OCI-LY1 (cell line): ENCODE measurements around the gene CSN1S1.

ENCODE experiments used
- H2AFZ ChIP-seq: fragments of 200-600 bp; sonication (generic), shearing (Covaris generic); 2 replicates; pipeline ENCODE4 v1.6.0; 2014; ENCODE audit warnings: antibody characterized with exemption, mild to moderate bottlenecking, low read length
- H3F3A ChIP-seq: fragments of 200-600 bp; sonication (generic), shearing (Covaris generic); 2 replicates; pipeline ENCODE4 v1.6.0; 2014; ENCODE audit warnings: mild to moderate bottlenecking, antibody characterized with exemption, low read length, moderate library complexity; ENCODE audit not compliant: insufficient read depth
- H3K27ac ChIP-seq: fragments of 200-600 bp; sonication (generic); 2 replicates; pipeline ENCODE4 v1.5.1; 2014; ENCODE audit warnings: low read length, mixed run types, mild to moderate bottlenecking, low read depth; ENCODE audit not compliant: poor library complexity, severe bottlenecking
- H3K27me3 ChIP-seq: fragments of 200-600 bp; sonication (generic); 2 replicates; pipeline ENCODE4 v1.6.0; 2014; ENCODE audit warnings: antibody characterized with exemption, mild to moderate bottlenecking, low read length, moderate library complexity; ENCODE audit not compliant: insufficient read depth
- H3K36me3 ChIP-seq: fragments of 200-600 bp; sonication (generic); 2 replicates; pipeline ENCODE4 v1.6.1; 2014; ENCODE audit warnings: mild to moderate bottlenecking, antibody characterized with exemption, low read length, moderate library complexity, mixed read lengths; ENCODE audit not compliant: insufficient read depth
- H3K4me1 ChIP-seq: fragments of 200-600 bp; sonication (generic); 2 replicates; pipeline ENCODE4 v1.5.1; 2014; ENCODE audit warnings: mild to moderate bottlenecking, low read length, moderate library complexity; ENCODE audit not compliant: insufficient read depth, severe bottlenecking
- H3K4me2 ChIP-seq: fragments of 200-600 bp; sonication (generic), shearing (Covaris generic); 2 replicates; pipeline ENCODE4 v1.6.1; 2014; ENCODE audit warnings: low read length
- H3K4me3 ChIP-seq: fragments of 200-600 bp; sonication (generic); 2 replicates; pipeline ENCODE4 v1.5.1; 2014; ENCODE audit warnings: low read length, low read depth, mild to moderate bottlenecking, mixed read lengths; ENCODE audit not compliant: poor library complexity, severe bottlenecking
- H3K79me2 ChIP-seq: fragments of 200-600 bp; shearing (Covaris generic); 2 replicates; pipeline ENCODE4 v1.6.1; 2016; ENCODE audit warnings: mixed run types, low read length, mixed read lengths; ENCODE audit not compliant: insufficient read depth
- H3K9ac ChIP-seq: fragments of 200-600 bp; sonication (generic), shearing (Covaris generic); 2 replicates; pipeline ENCODE4 v1.6.1; 2014; ENCODE audit warnings: mild to moderate bottlenecking, low read length, mixed read lengths
- H3K9me2 ChIP-seq: fragments of 200-600 bp; sonication (generic), shearing (Covaris generic); 2 replicates; pipeline ENCODE4 v1.6.1; 2014; ENCODE audit warnings: low read depth, mild to moderate bottlenecking, low read length, mixed read lengths
- H3K9me3 ChIP-seq: fragments of 200-600 bp; shearing (Covaris generic); 2 replicates; pipeline ENCODE4 v1.6.1; 2014; ENCODE audit warnings: low read length, mixed read lengths
- H4K20me1 ChIP-seq: fragments of 200-600 bp; sonication (generic), shearing (Covaris generic); 2 replicates; pipeline ENCODE4 v1.6.0; 2016; ENCODE audit warnings: mild to moderate bottlenecking, low read length; ENCODE audit not compliant: insufficient read depth
- CTCF ChIP-seq: fragments of 200-600 bp; sonication (generic), shearing (Covaris generic); IDR thresholded peaks from 2 replicates; pipeline ENCODE4 v1.5.1; 2017; ENCODE audit warnings: mild to moderate bottlenecking, antibody characterized with exemption, low read length, moderate library complexity, mixed read lengths
- EZH2 ChIP-seq: fragments of 200-600 bp; sonication (generic), shearing (Covaris generic); IDR thresholded peaks from 2 replicates; pipeline ENCODE4 v1.8.0; 2017; ENCODE audit warnings: borderline replicate concordance, mixed run types, mild to moderate bottlenecking, antibody characterized with exemption, low read length, moderate library complexity, mixed read lengths

CSN1S1 gene

GRCh38 chr4:69888336-69888735, 42.5 kb upstream of the CSN1S1 start:
- H3K79me2 ChIP-seq: no peaks in the 10 kb centered on the region

GRCh38 chr4:69894186-69894585, 36.7 kb upstream of the CSN1S1 start:
- no peaks in the 10 kb centered on the region for H3K9me3 ChIP-seq
- H3K4me2 ChIP-seq: no peak overlapping the region
- no peak overlapping the region for H2AFZ ChIP-seq
- TF ChIP-seq EZH2: no peak
- no peak for TF ChIP-seq CTCF
- no peaks in the 10 kb centered on the region for H3K9me2 ChIP-seq
- no peaks in the 10 kb centered on the region for H3F3A ChIP-seq
- H3K79me2 ChIP-seq: no peaks in the 10 kb centered on the region
- H3K9ac ChIP-seq: no peak overlapping the region
- no peaks in the 10 kb centered on the region for H3K27me3 ChIP-seq
- no peak overlapping the region for H3K4me3 ChIP-seq
- H3K4me1 ChIP-seq: no peaks in the 10 kb centered on the region
- no peaks in the 10 kb centered on the region for H3K36me3 ChIP-seq
- H3K27ac ChIP-seq: no peak overlapping the region
- H4K20me1 ChIP-seq: no peaks in the 10 kb centered on the region

More at GRCh38 chr4:69888336-69888735, 42.5 kb upstream of the CSN1S1 start:
- TF ChIP-seq CTCF (no peak), EZH2 (no peak)
- Histone ChIP-seq H3F3A (no peaks in the 10 kb centered on the region), H3K4me3 (no peak overlapping the region), H3K36me3 (no peaks in the 10 kb centered on the region), H4K20me1 (no peaks in the 10 kb centered on the region), H3K9ac (no peak overlapping the region), H2AFZ (no peak overlapping the region), H3K9me3 (no peaks in the 10 kb centered on the region), H3K4me2 (no peak overlapping the region), H3K9me2 (no peaks in the 10 kb centered on the region), H3K27ac (no peak overlapping the region), H3K27me3 (no peaks in the 10 kb centered on the region), H3K4me1 (no peaks in the 10 kb centered on the region)

DNA sequence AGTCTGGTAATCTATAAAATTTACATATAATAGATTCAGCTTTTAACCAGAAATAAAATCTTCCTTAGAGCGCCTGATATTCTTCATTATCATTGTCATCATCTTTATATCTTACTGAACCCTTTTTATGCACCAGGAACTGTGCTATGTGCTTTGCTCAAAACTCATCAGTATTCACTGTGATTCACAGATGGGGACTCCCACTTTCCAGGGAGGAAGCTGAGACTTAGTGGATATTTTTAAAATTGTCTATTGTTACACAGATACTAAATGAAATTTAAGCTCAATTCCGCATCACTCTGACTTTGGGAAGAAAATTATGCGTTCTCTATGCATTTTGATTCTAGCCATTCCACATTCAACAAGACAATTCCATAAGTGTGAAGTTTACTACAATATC, 36.1 kb upstream of the CSN1S1 start:
- Histone ChIP-seq H3K4me2 (no peak overlapping the region), H3K9me2 (no peaks in the 10 kb centered on the region), H3K4me3 (no peak overlapping the region), H3K27me3 (no peaks in the 10 kb centered on the region), H3K27ac (no peak overlapping the region), H2AFZ (no peak overlapping the region), H3K36me3 (no peaks in the 10 kb centered on the region), H3K9me3 (no peaks in the 10 kb centered on the region), H4K20me1 (no peaks in the 10 kb centered on the region), H3F3A (no peaks in the 10 kb centered on the region), H3K9ac (no peak overlapping the region), H3K4me1 (no peaks in the 10 kb centered on the region), H3K79me2 (no peaks in the 10 kb centered on the region)
- TF ChIP-seq EZH2 (no peak), CTCF (no peak)
